ENCODE measurements around the gene PROM1. TPM values are rescaled to one million over a fixed set of nuclear protein-coding genes. Genes with fewer than 3 reads are reported as not detected.

Gene PROM1
- total RNA-seq, 4 donors from 2014 or later, result 3.3 to 4.6 (median 4.0) TPM

GRCh38 chr4:15989424-15989823 lies 94.4 kb downstream of the PROM1 start:
- Histone ChIP-seq H3K4me3 (no peak overlapping the region), H3K27me3 (no peaks in the 10 kb centered on the region), H3K4me1 (no peaks in the 10 kb centered on the region), H3K36me3 (peaks cover 0 to 11% (median 0%) of the 10 kb centered on the region in 4 donors), H3K27ac (replicated peaks in 1 of 4) (no peak overlapping the region), H3K9me3 (no peaks in the 10 kb centered on the region)
- TF ChIP-seq CTCF (IDR thresholded peaks at IDR 0.05), result no peak
- no peak for TF ChIP-seq POLR2A (IDR thresholded peaks at IDR 0.05; ENCODE audit: low read depth)
- no peak for TF ChIP-seq POLR2AphosphoS5 (IDR thresholded peaks at IDR 0.05)
- no peak for TF ChIP-seq EP300 (IDR thresholded peaks at IDR 0.05)
- no peak for DNase-seq (ENCODE audit: extremely low spot score)
- WGBS, result 65% methylated on average over 6 of the region's 6 CpGs
- intact Hi-C loops (cut with DNase I), result no loop called here

GRCh38 chr4:15988222-15988621 lies 95.6 kb downstream of the PROM1 start:
- Histone ChIP-seq H3K36me3 (peaks cover 0 to 13% (median 0%) of the 10 kb centered on the region in 4 donors), H3K4me3 (no peak overlapping the region), H3K27ac (replicated peaks in 1 of 4) (no peak overlapping the region), H3K27me3 (no peaks in the 10 kb centered on the region), H3K9me3 (no peaks in the 10 kb centered on the region), H3K4me1 (no peaks in the 10 kb centered on the region)
- no peak for TF ChIP-seq EP300 (IDR thresholded peaks at IDR 0.05)
- TF ChIP-seq POLR2AphosphoS5 (IDR thresholded peaks at IDR 0.05), result no peak
- TF ChIP-seq CTCF (IDR thresholded peaks at IDR 0.05), result no peak
- no peak for TF ChIP-seq POLR2A (IDR thresholded peaks at IDR 0.05; ENCODE audit: low read depth)
- 100% methylated on average over 1 of the region's 1 CpG for WGBS
- intact Hi-C loops (cut with DNase I), result no loop called here
- DNase-seq (ENCODE audit: extremely low spot score), result no peak

GRCh38 chr4:15986907-15987306 lies 96.9 kb downstream of the PROM1 start:
- DNase-seq (ENCODE audit: extremely low spot score), result no peak
- intact Hi-C loops (cut with DNase I), result no loop called here
- H3K27me3 ChIP-seq, result no peaks in the 10 kb centered on the region
- H3K27ac ChIP-seq (replicated peaks in 1 of 4), result no peak overlapping the region
- H3K9me3 ChIP-seq, result no peaks in the 10 kb centered on the region
- H3K4me3 ChIP-seq, result no peak overlapping the region
- peaks cover 0 to 14% (median 0%) of the 10 kb centered on the region in 4 donors for H3K36me3 ChIP-seq
- H3K4me1 ChIP-seq, result no peaks in the 10 kb centered on the region
- WGBS, result 56% methylated on average over 5 of the region's 5 CpGs
- no peak for TF ChIP-seq POLR2A (IDR thresholded peaks at IDR 0.05; ENCODE audit: low read depth)
- no peak for TF ChIP-seq POLR2AphosphoS5 (IDR thresholded peaks at IDR 0.05)
- no peak for TF ChIP-seq EP300 (IDR thresholded peaks at IDR 0.05)
- TF ChIP-seq CTCF (IDR thresholded peaks at IDR 0.05), result no peak

GRCh38 chr4:15983610-15984009 lies 100.2 kb downstream of the PROM1 start:
- H3K27ac ChIP-seq (replicated peaks in 1 of 4), result no peak overlapping the region
- H3K4me3 ChIP-seq, result no peak overlapping the region
- WGBS, result 81% methylated on average over 2 of the region's 2 CpGs
- TF ChIP-seq CTCF (IDR thresholded peaks at IDR 0.05) (no peak), POLR2AphosphoS5 (IDR thresholded peaks at IDR 0.05) (no peak), EP300 (IDR thresholded peaks at IDR 0.05) (no peak), POLR2A (IDR thresholded peaks at IDR 0.05; ENCODE audit: low read depth) (no peak)
- peaks cover 0 to 14% (median 0%) of the 10 kb centered on the region in 4 donors for H3K36me3 ChIP-seq
- DNase-seq (ENCODE audit: extremely low spot score), result no peak
- no peaks in the 10 kb centered on the region for H3K27me3 ChIP-seq
- no peaks in the 10 kb centered on the region for H3K4me1 ChIP-seq
- no peaks in the 10 kb centered on the region for H3K9me3 ChIP-seq
- intact Hi-C loops (cut with DNase I), result no loop called here

GRCh38 chr4:15982842-15983524 lies 100.8 kb downstream of the PROM1 start:
- Histone ChIP-seq H3K4me3 (no peak overlapping the region), H3K9me3 (no peaks in the 10 kb centered on the region), H3K36me3 (peaks cover 0 to 14% (median 0%) of the 10 kb centered on the region in 4 donors), H3K27ac (replicated peaks in 1 of 4) (no peak overlapping the region), H3K4me1 (no peaks in the 10 kb centered on the region), H3K27me3 (no peaks in the 10 kb centered on the region)
- DNase-seq (ENCODE audit: extremely low spot score), result no peak
- no peak for TF ChIP-seq POLR2A (IDR thresholded peaks at IDR 0.05; ENCODE audit: low read depth)
- no peak for TF ChIP-seq CTCF (IDR thresholded peaks at IDR 0.05)
- no peak for TF ChIP-seq POLR2AphosphoS5 (IDR thresholded peaks at IDR 0.05)
- TF ChIP-seq EP300 (IDR thresholded peaks at IDR 0.05), result no peak
- intact Hi-C loops (cut with DNase I), result no loop called here
- WGBS, result 93% methylated on average over 8 of the region's 8 CpGs
